Heart right ventricle (tissue), 16 donors: ENCODE results near the gene RPN2. TPM values are rescaled to one million over a fixed set of nuclear protein-coding genes. Genes with fewer than 3 reads are reported as not detected.

Source experiments
- ATAC-seq, 8 donors: fragments of 200-7000 bp; cut with Tn5 transposase; one replicate each; pipeline ENCODE4 v1.9.1; 2020; ENCODE audit warnings: mild to moderate bottlenecking in 8 of 8, moderate library complexity in 8 of 8, moderate number of reproducible peaks in 1 of 8
- DNase-seq, 2 donors: peaks; one replicate each; pipeline ENCODE4 v3.0.0-alpha.2; 2020
- H3K27ac ChIP-seq, 10 donors: fragments of 200-600 bp; sonication (generic) in 2 of 10; one replicate each; pipeline versions ENCODE4 v1.5.0 to v1.8.0; 2020 to 2022; ENCODE audit warnings: mild to moderate bottlenecking in 3 of 10
- H3K27me3 ChIP-seq, 7 donors: fragments of 200-600 bp; one replicate each; pipeline ENCODE4 v1.8.0; 2021 to 2022; ENCODE audit warnings: mild to moderate bottlenecking in 2 of 7
- H3K36me3 ChIP-seq, 9 donors: fragments of 200-600 bp; sonication (generic) in 1 of 9; one replicate each; pipeline versions ENCODE4 v1.5.0 to v1.8.0; 2020 to 2022; ENCODE audit warnings: mild to moderate bottlenecking in 2 of 9
- H3K4me1 ChIP-seq, 9 donors: fragments of 200-600 bp; sonication (generic) in 1 of 9; one replicate each; pipeline versions ENCODE4 v1.5.0 to v1.8.0; 2020 to 2022; ENCODE audit warnings: mild to moderate bottlenecking in 4 of 9
- H3K4me3 ChIP-seq, 10 donors: fragments of 200-600 bp; sonication (generic) in 2 of 10; one replicate each; pipeline versions ENCODE4 v1.5.0 to v1.8.0; 2020 to 2022; ENCODE audit warnings: mild to moderate bottlenecking in 7 of 10, moderate library complexity in 2 of 10
- H3K9me3 ChIP-seq, 11 donors: fragments of 200-600 bp in 10 of 11; sonication (generic) in 2 of 11; one replicate each; pipeline versions ENCODE4 v1.5.0 to v1.8.0; 2013 to 2022; ENCODE audit warnings: mild to moderate bottlenecking in 2 of 11, control low read depth in 1 of 11, moderate library complexity in 1 of 11
- WGBS, 2 donors: extraction: QIAGEN DNeasy Blood & Tissue Kit; methylation state at CpG; one replicate each; pipeline ENCODE4 v1.1.7; 2013; ENCODE audit warnings: inconsistent platforms in 1 of 2; 5-methylcytosine and 5-hydroxymethylcytosine counted together
- intact Hi-C, 10 donors: fragments of 100-400 bp; cut with DNase I; formaldehyde crosslinking; loops; one replicate each; pipeline versions ENCODE4 v1.11.1 to v1.14.2; 2022
- polyA plus RNA-seq, 2 donors: library from polyadenylated mRNA; stranded (reverse); fragments of 200-250 nt; gene quantifications; one replicate each; pipeline ENCODE4 v1.2.3, GENCODE V29; 2013
- total RNA-seq, 10 donors: library from RNA; stranded (reverse); fragmentation: NEBNext Ultra II Directional in 3 of 10; extraction: Animal tissue kit (Norgen Biotek cat#: 25700) in 3 of 10; gene quantifications; one replicate each; pipeline versions ENCODE4 v1.2.1 to v1.2.4, GENCODE V29; 2021 to 2023
- TF ChIP-seq, protein P1 (sequence below), 9 donors: fragments of 200-600 bp; sonication (generic) in 2 of 9; IDR thresholded peaks; one replicate each; pipeline versions ENCODE4 v1.5.0 to v1.8.0; 2021 to 2022; ENCODE audit warnings: antibody characterized with exemption in 9 of 9, mild to moderate bottlenecking in 5 of 9, moderate library complexity in 1 of 9
- donor health status: Arrhythmogenic right ventricular cardiomyopathy.
- donor health status: ischemic (EF 13 %, LVEDD 7.1; RV severe dilation, severe dysfunction).
- donor health status: healthy with polysubstance abuse.
- donor health status: DM: no; HTN: yes; CAD: no.
- donor health status: DM: no; HTN: no; CAD: no.
- donor health status: ischemic (EF 25% LVEDD 6.9; RV normal size, moderate dysfunction).
- donor health status: ischemic (EF 25% LVEDD 5.7; RV mildly dilated, moderate dysfunction).
- donor health status: healthy.
- donor health status: DM: yes; HTN: yes; CAD: no.
- donor health status: Ischemic cardiomyopathy.
- donor health status: ischemic (EF 35%, LVEDD 5.7; RV mildly dilated, moderate dysfunction).
- donor health status: nonischemic (EF 11% LVEDD 7.7; RV severe dilation, severe dysfunction).
- donor health status: DM: yes; HTN: yes; CAD: no.
- donor health status: PGD.
- donor health status: ischemic (EF 29% LVEDD 5.4; RV normal size, mild dysfunction).
- donor health status: nonischemic (EF 23%, LVEDD 6.1; RV moderate dilation, normal function).

The RPN2 gene
- total and polyA plus RNA-seq, 12 donors: 30.9 to 166 (median 95.2) TPM

DNA sequence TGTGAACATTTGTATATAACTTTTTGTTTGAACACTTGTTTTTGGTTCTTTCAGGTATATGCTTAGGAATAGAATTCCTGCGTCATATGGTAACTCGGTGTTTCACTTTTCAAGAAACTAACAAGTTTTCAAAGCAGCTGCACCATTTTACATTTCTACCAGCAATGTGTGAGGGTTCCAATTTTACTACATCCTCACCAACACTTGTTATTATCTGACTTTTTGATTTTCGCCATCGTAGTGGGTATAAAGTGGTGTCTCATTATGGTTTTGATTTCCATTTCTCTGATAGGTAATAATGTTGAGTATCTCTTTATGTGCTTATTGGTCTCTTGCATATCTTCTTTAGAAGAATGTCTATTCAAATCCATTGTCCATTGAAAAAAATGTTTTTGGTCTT, 39.8 kb downstream of the RPN2 start:
- WGBS, 2 donors: 86 to 88% methylated on average over 4 of the region's 4 CpGs
- no peak overlapping the region for H3K27ac ChIP-seq
- H3K27me3 ChIP-seq: no peaks in the 10 kb centered on the region
- H3K4me3 ChIP-seq: no peak overlapping the region
- intact Hi-C loops: no loop called here
- ATAC-seq (no peak), DNase-seq (no peak)
- H3K9me3 ChIP-seq: no peaks in the 10 kb centered on the region
- H3K4me1 ChIP-seq: peaks cover 0 to 13% (median 5%) of the 10 kb centered on the region in 9 donors
- H3K36me3 ChIP-seq: peaks cover 0 to 97% (median 24%) of the 10 kb centered on the region in 9 donors
- TF ChIP-seq, protein P1, sequence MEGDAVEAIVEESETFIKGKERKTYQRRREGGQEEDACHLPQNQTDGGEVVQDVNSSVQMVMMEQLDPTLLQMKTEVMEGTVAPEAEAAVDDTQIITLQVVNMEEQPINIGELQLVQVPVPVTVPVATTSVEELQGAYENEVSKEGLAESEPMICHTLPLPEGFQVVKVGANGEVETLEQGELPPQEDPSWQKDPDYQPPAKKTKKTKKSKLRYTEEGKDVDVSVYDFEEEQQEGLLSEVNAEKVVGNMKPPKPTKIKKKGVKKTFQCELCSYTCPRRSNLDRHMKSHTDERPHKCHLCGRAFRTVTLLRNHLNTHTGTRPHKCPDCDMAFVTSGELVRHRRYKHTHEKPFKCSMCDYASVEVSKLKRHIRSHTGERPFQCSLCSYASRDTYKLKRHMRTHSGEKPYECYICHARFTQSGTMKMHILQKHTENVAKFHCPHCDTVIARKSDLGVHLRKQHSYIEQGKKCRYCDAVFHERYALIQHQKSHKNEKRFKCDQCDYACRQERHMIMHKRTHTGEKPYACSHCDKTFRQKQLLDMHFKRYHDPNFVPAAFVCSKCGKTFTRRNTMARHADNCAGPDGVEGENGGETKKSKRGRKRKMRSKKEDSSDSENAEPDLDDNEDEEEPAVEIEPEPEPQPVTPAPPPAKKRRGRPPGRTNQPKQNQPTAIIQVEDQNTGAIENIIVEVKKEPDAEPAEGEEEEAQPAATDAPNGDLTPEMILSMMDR (IDR thresholded peaks at IDR 0.05): no peak

DNA sequence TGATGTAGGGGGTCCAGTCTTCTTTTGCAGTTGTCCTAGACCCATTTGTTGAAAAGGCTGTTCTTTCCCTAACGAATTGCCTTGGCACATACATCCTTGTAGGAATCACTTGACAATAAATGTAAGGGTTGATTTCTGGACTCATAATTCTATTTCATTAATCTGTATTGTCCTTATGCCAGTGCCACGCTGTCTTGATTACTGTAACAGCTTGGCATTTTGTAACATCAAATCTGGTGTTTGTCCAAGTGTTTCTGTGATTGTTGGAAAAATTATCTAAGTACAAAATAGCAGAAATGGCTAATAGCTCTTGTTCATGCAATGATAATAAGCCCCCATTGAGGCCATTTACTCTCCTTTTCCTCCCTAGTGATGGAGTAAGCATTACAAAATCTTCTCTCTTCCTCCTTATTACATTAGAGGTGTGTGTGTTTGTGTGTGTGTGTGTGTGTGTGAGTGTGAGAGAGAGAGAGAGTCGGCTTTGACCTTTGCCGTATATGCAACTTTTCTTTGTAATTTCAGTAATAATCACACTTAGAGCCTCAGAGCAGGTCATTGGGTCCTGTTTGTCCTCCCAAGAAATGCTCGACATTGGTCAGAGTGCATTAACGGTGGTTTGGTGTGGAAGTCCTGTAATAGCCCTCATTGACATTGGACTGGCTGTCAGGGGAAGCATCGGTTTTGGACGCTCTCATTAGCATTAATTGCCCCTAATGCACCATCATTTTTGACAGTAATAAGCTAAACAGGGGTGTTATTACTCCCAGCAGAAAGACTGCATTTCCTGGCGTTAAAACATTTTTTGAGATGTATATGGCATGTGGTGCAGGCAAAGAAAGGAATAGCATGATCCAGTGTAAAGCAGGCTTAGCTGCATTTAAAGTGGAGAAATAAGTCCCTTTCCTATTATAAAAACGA, 40.9 kb downstream of the RPN2 start:
- DNase-seq (no peak), ATAC-seq (no peak)
- no peaks in the 10 kb centered on the region for H3K27me3 ChIP-seq
- H3K9me3 ChIP-seq: no peaks in the 10 kb centered on the region
- intact Hi-C loops: no loop called here
- no peak overlapping the region for H3K4me3 ChIP-seq
- TF ChIP-seq, protein P1 (IDR thresholded peaks at IDR 0.05): no peak
- H3K36me3 ChIP-seq: peaks cover 0 to 97% (median 32%) of the 10 kb centered on the region in 9 donors
- H3K27ac ChIP-seq: no peak overlapping the region
- WGBS, 2 donors: 87 to 89% methylated on average over 10 of the region's 10 CpGs
- H3K4me1 ChIP-seq: peaks cover 0 to 23% (median 5%) of the 10 kb centered on the region in 9 donors

DNA sequence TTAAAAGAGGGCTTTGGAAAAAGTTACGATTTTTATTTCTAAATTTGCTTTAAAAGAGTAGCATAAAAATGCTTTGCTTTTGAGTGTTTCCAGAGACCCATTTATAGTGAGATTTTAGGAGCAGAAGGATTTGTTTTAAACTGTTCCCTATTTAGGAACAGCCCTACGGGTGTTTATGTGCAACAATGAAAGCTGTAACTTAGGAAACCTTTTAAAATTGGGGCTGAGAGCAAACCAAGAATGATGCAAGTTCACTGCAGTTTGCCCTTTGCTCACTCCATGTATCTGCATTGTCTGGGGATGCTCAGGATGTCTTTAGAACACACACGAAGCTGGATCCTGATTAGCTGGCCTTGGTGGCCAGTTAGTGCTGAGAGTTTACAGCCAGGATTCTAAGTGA, 41.6 kb downstream of the RPN2 start:
- Histone ChIP-seq H3K27ac (no peak overlapping the region), H3K9me3 (no peaks in the 10 kb centered on the region), H3K36me3 (peaks cover 0 to 97% (median 37%) of the 10 kb centered on the region in 9 donors), H3K4me1 (peaks cover 0 to 30% (median 9%) of the 10 kb centered on the region in 9 donors), H3K4me3 (no peak overlapping the region), H3K27me3 (no peaks in the 10 kb centered on the region)
- WGBS, 2 donors: 75% methylated on average over 3 of the region's 3 CpGs
- intact Hi-C loops: no loop called here
- no peak for ATAC-seq
- no peak for DNase-seq
- TF ChIP-seq, protein P1 (IDR thresholded peaks at IDR 0.05): no peak

DNA sequence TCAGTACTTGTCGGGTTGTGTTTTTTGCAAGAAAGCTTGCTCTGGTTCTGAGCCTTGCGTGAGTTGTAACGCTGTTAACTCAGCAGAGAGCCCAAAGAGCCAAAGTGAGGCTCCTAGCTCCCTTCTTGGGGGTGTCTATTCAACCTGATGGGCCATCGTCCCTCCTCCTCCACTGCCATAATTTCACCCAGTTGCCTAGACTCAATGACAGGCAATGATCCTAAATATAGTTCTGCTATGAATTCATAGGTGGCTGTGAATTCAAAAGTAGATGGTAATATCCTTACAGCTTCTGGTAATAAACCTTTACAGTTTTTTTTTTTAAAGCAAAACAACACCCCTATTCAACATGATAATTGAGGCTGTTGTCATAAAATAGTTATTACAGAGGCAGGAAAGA, 43.0 kb downstream of the RPN2 start:
- H3K4me1 ChIP-seq: peaks cover 4 to 42% (median 19%) of the 10 kb centered on the region in 9 donors
- TF ChIP-seq, protein P1 (IDR thresholded peaks at IDR 0.05): no peak
- no peak overlapping the region for H3K27ac ChIP-seq
- no peaks in the 10 kb centered on the region for H3K27me3 ChIP-seq
- no peak for ATAC-seq
- no peak overlapping the region for H3K4me3 ChIP-seq
- H3K9me3 ChIP-seq: no peaks in the 10 kb centered on the region
- peaks cover 0 to 97% (median 30%) of the 10 kb centered on the region in 9 donors for H3K36me3 ChIP-seq
- DNase-seq: no peak
- intact Hi-C loops: no loop called here
- WGBS, 2 donors: 95 to 97% methylated on average over 4 of the region's 4 CpGs
